ENCODE measurements around the gene LAMA2. TPM values are rescaled to one million over a fixed set of nuclear protein-coding genes. Genes with fewer than 3 reads are reported as not detected.
"Not testable (repeated sequence)": the region's sequence is repeated elsewhere in the genome, so short reads cannot be mapped to it uniquely, and the experiment has no call there.

LAMA2 gene
- total RNA-seq, 2 donors from 2014 or later: 0.28 to 0.40 TPM

- H3K27me3 Mint-ChIP-seq: peaks cover 7% of the 10 kb centered on the region
- H3K4me1 Mint-ChIP-seq: no peaks in the 10 kb centered on the region
- no peaks in the 10 kb centered on the region for H3K36me3 Mint-ChIP-seq (ENCODE audit: low read depth)
- H3K9me3 Mint-ChIP-seq: no peaks in the 10 kb centered on the region
- no peak overlapping the region for H3K4me3 Mint-ChIP-seq
- no peak for ATAC-seq (replicated peaks)
- H3K27ac Mint-ChIP-seq: no peak overlapping the region
Observed at GRCh38 chr6:129130106-129130505, 247.2 kb downstream of the LAMA2 start.

DNA sequence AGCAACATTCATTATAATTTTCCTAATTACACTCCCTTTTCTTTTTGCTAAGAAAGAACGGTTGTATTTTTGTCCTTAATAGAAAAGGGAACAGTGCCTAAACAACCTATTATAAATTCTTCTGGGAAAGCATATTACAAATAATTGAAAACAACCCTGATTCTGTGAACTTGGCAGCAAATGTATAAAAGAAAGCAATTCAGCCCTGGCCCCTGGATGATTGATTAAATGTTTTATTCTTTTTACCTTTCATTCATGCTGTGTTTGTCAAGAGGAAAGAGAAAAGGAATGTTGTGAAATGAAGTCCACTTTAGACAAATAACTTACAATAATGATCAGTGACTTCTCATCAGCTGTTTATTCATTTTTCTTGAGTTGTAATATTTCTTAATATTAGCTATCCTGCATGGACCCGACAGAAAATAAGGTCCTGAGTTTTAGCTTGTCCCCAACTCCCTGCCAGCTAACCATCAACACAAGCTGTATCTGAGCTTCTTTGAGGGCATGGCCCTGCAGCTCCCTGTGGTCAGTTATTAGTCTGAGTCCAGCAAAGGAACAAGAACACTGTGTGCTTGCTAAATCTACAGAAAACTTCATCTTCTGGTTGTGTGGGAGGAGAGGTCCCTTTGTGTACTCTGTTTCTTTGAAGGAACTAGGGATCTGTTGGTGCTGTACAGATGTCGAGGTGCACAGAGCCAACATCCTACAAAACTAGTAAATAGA lies 248.2 kb downstream of the LAMA2 start:
- Mint-ChIP-seq H3K4me1 (no peaks in the 10 kb centered on the region), H3K27ac (no peak overlapping the region), H3K36me3 (ENCODE audit: low read depth) (no peaks in the 10 kb centered on the region), H3K4me3 (no peak overlapping the region), H3K27me3 (peaks cover 7% of the 10 kb centered on the region), H3K9me3 (no peaks in the 10 kb centered on the region)
- ATAC-seq (replicated peaks): no peak

GRCh38 chr6:129133770-129134192 lies 250.8 kb downstream of the LAMA2 start:
- Mint-ChIP-seq H3K9me3 (no peaks in the 10 kb centered on the region), H3K27ac (no peak overlapping the region), H3K27me3 (peaks cover 12% of the 10 kb centered on the region), H3K36me3 (ENCODE audit: low read depth) (no peaks in the 10 kb centered on the region), H3K4me1 (no peaks in the 10 kb centered on the region), H3K4me3 (no peak overlapping the region)
- no peak for ATAC-seq (replicated peaks)

DNA sequence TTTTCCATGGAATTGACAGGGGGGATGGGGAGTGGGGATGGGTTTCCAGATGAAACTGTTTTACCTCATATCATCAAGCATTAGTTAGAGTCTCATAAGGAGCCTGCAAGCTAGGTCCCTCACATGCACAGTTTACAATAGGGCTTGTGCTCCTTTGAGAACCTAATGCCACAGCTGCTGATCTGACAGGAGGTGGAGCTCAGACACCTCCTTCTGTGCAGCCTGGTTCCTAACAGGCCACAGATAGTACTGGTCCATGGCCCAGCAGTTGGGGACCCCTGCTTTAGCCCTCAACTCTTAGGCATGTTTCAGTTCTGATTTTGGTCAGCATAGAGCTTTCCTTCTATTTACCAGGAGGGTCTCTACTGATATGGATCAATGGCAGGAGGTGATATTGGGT lies 251.6 kb downstream of the LAMA2 start:
- no peak for ATAC-seq (replicated peaks)
- Mint-ChIP-seq H3K4me3 (no peak overlapping the region), H3K9me3 (no peaks in the 10 kb centered on the region), H3K27me3 (peaks cover 12% of the 10 kb centered on the region), H3K4me1 (no peaks in the 10 kb centered on the region), H3K27ac (no peak overlapping the region), H3K36me3 (ENCODE audit: low read depth) (no peaks in the 10 kb centered on the region)

- H3K4me3 Mint-ChIP-seq: no peak overlapping the region
- H3K27ac Mint-ChIP-seq: no peak overlapping the region
Observed at GRCh38 chr6:129135451-129135850, 252.5 kb downstream of the LAMA2 start.

DNA sequence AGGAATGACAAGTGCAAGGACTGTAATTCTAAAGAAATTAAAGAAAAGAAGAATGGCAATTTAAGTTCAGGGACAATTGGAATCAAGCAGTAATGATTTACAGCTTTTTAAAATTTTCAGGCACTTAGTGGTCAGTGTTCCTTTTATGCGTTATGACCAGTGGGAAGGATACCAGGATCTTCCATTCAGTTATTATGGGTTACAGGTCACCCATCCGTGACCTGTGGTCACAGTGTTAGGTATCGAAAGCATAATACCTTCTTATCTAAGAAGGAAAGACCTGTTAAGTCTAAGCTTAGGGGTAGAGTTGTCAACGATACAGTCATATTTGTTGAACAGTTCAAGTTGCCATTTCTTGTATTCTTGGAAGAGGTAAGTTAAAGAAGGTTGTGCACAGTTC lies 253.8 kb downstream of the LAMA2 start:
- no peaks in the 10 kb centered on the region for H3K4me1 Mint-ChIP-seq
- no peaks in the 10 kb centered on the region for H3K9me3 Mint-ChIP-seq
- H3K36me3 Mint-ChIP-seq (ENCODE audit: low read depth): no peaks in the 10 kb centered on the region
- no peak overlapping the region for H3K4me3 Mint-ChIP-seq
- ATAC-seq (replicated peaks): no peak
- H3K27ac Mint-ChIP-seq: no peak overlapping the region
- peaks cover 10% of the 10 kb centered on the region for H3K27me3 Mint-ChIP-seq

More at GRCh38 chr6:129135451-129135850, 252.5 kb downstream of the LAMA2 start:
- Mint-ChIP-seq H3K27me3 (peaks cover 12% of the 10 kb centered on the region), H3K9me3 (no peaks in the 10 kb centered on the region), H3K4me1 (no peaks in the 10 kb centered on the region), H3K36me3 (ENCODE audit: low read depth) (no peaks in the 10 kb centered on the region)
- ATAC-seq (replicated peaks): no peak

DNA sequence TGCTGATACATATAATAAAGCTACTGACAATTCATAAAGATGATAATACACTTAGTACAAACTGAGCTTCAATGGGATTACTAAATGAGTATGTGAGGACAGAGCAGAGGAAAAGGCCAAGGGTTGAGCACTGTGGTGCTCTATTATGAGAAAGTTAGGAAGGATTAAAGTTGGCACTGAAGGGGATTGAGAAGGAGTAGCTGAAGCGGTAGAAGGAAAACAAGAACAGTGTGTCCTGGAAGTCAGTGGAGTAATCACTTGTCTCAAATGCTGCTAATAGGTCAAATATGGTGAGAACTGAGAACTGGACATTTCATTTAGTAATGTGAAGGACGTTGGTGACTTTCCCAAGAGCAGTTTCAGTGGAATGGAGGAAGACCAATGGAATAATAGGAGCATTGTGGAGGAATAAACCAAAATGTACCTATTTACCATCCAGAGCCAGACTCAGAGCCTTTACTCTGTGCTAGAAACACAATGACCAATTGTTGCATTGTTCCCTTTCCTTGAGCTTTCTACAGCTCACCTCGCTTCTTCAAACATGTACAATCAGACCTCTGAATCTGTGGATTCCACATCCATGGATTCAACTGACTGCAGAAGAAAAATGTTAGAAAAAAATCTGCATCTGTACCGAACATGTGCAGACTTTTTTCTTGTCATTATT lies 255.9 kb downstream of the LAMA2 start:
- H3K9me3 Mint-ChIP-seq: no peaks in the 10 kb centered on the region
- H3K4me1 Mint-ChIP-seq: no peaks in the 10 kb centered on the region
- H3K27ac Mint-ChIP-seq: no peak overlapping the region
- ATAC-seq (replicated peaks): no peak
- no peak overlapping the region for H3K4me3 Mint-ChIP-seq
- H3K36me3 Mint-ChIP-seq (ENCODE audit: low read depth): no peaks in the 10 kb centered on the region
- peaks cover 5% of the 10 kb centered on the region for H3K27me3 Mint-ChIP-seq

- ATAC-seq (replicated peaks): no peak
- Mint-ChIP-seq H3K27me3 (peaks cover 5% of the 10 kb centered on the region), H3K27ac (no peak overlapping the region), H3K4me3 (no peak overlapping the region), H3K9me3 (no peaks in the 10 kb centered on the region), H3K36me3 (ENCODE audit: low read depth) (no peaks in the 10 kb centered on the region), H3K4me1 (no peaks in the 10 kb centered on the region)
Observed at GRCh38 chr6:129140526-129140925, 257.6 kb downstream of the LAMA2 start.

DNA sequence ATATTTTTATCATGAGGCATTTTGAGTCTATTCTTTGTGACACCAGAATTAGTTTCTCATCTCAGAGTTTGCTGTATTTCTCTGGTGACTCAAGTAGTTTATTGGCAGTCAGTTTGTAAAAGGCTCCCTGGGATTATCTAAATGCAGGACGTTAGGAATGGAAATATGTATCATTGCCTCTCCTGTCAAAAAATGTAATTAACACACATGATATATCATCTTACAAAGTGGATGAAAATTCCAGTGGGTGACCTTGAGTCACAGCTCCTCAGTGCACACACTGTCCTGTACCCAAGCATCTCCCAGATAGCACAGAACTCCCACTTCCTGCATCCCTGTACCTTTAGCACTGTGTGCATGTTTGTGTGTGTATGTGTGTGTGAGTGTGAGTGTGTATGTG lies 258.6 kb downstream of the LAMA2 start:
- Mint-ChIP-seq H3K4me3 (no peak overlapping the region), H3K9me3 (no peaks in the 10 kb centered on the region), H3K27ac (no peak overlapping the region), H3K27me3 (peaks cover 5% of the 10 kb centered on the region), H3K4me1 (no peaks in the 10 kb centered on the region), H3K36me3 (ENCODE audit: low read depth) (no peaks in the 10 kb centered on the region)
- ATAC-seq (replicated peaks): no peak

DNA sequence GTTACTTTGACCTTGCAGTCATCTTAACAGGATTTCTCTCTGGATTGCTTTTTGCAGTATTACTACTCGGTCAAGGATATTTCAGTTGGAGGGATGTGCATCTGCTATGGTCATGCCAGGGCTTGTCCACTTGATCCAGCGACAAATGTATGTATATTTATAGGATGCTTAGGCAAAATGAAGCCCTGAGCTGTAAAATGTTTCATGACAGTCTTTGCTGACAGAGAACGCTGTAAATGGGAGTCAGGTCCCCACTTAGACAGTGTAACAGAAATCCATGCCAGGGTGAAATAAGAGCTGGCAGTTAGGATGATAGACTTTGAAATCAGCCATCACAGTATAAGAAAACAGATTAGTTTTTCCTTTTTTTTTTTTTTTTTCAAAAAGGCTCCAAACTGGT lies 264.0 kb downstream of the LAMA2 start:
- no peak overlapping the region for H3K4me3 Mint-ChIP-seq
- ATAC-seq (replicated peaks): no peak
- no peak overlapping the region for H3K27ac Mint-ChIP-seq

GRCh38 chr6:129150507-129150906 lies 267.6 kb downstream of the LAMA2 start:
- H3K4me3 Mint-ChIP-seq: no peak overlapping the region
- no peaks in the 10 kb centered on the region for H3K27me3 Mint-ChIP-seq
- no peaks in the 10 kb centered on the region for H3K9me3 Mint-ChIP-seq
- no peak for ATAC-seq (replicated peaks)
- no peak overlapping the region for H3K27ac Mint-ChIP-seq
- peaks cover 5% of the 10 kb centered on the region for H3K4me1 Mint-ChIP-seq
- H3K36me3 Mint-ChIP-seq (ENCODE audit: low read depth): no peaks in the 10 kb centered on the region

More for the DNA sequence above, 264.0 kb downstream of the LAMA2 start:
- Mint-ChIP-seq H3K36me3 (ENCODE audit: low read depth) (no peaks in the 10 kb centered on the region), H3K4me1 (peaks cover 5% of the 10 kb centered on the region), H3K9me3 (no peaks in the 10 kb centered on the region), H3K27me3 (no peaks in the 10 kb centered on the region)

DNA sequence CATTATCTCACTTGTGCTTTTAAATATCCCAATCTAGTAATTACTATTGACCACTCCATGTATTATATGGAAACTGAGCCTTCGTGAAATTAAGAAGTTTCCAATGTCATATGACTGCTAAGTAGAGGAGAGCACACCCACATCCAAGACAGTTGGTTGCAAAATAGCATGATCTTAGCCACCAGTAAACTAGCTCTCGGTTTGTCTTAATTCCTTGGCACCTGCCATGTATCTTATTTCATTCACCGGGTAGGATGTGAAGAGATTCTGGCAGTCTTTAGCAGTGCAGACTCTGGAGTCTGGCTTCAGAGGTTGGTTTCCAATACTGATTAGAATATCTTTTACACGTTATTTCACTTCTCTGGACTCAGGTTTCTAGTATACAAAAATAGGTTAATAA lies 270.3 kb downstream of the LAMA2 start:
- Mint-ChIP-seq H3K4me1 (peaks cover 5% of the 10 kb centered on the region), H3K36me3 (ENCODE audit: low read depth) (no peaks in the 10 kb centered on the region), H3K9me3 (no peaks in the 10 kb centered on the region), H3K27me3 (no peaks in the 10 kb centered on the region), H3K4me3 (no peak overlapping the region), H3K27ac (no peak overlapping the region)
- no peak for ATAC-seq (replicated peaks)

DNA sequence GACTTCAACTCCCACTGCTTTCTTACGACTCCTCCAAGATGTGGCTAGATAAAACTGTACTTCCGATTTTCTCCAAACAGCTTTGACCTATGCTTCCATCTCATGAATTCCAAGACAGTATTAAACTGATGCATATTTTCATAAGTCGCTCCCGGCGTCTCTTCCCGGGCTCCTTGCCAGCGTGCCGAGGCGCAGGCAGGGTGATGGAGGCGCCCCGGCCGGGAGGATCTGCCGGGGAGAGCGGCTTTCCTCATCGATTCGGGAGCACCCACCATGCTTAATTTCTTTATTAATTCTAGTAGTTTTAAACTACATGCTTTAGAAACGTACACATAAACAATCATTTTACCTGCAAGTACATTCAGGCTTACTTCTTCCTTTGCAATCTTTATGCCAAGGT lies 276.3 kb downstream of the LAMA2 start:
- not testable (repeated sequence) for H3K27ac Mint-ChIP-seq; H3K36me3 Mint-ChIP-seq (ENCODE audit: low read depth); H3K27me3 Mint-ChIP-seq; H3K4me3 Mint-ChIP-seq; H3K4me1 Mint-ChIP-seq; ATAC-seq (replicated peaks); H3K9me3 Mint-ChIP-seq

DNA sequence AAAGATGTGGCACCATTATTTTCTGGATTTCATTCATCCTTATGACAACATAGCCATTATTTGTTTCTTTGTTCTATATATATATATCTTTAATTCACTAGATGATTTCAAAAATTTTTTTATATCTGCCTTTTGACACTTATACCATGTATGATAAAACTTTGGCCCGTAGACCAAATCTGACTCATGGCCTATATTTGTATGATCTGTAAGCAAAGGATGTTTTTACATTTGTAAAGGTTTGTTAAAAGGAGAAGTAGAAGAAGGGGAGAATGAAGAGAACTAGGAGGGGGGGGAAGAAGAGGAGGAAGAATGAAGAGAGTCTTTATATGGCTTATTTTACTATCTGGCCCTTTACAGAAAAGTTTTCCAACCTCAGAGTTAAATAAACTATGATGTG lies 279.7 kb downstream of the LAMA2 start:
- Mint-ChIP-seq H3K36me3 (ENCODE audit: low read depth) (no peaks in the 10 kb centered on the region), H3K27me3 (no peaks in the 10 kb centered on the region), H3K9me3 (no peaks in the 10 kb centered on the region), H3K4me3 (no peak overlapping the region), H3K27ac (no peak overlapping the region), H3K4me1 (no peaks in the 10 kb centered on the region)
- no peak for ATAC-seq (replicated peaks)

GRCh38 chr6:129163551-129163950 lies 280.6 kb downstream of the LAMA2 start:
- ATAC-seq (replicated peaks): no peak
- H3K4me1 Mint-ChIP-seq: no peaks in the 10 kb centered on the region
- no peaks in the 10 kb centered on the region for H3K9me3 Mint-ChIP-seq

More at GRCh38 chr6:129163551-129163950, 280.6 kb downstream of the LAMA2 start:
- Mint-ChIP-seq H3K27me3 (no peaks in the 10 kb centered on the region), H3K36me3 (ENCODE audit: low read depth) (no peaks in the 10 kb centered on the region), H3K4me3 (no peak overlapping the region), H3K27ac (no peak overlapping the region)
